Neural cell (in vitro differentiated cells): ENCODE measurements around the gene DCHS2. TPM values are rescaled to one million over a fixed set of nuclear protein-coding genes. Genes with fewer than 3 reads are reported as not detected.

ENCODE experiments used
- H2AFZ ChIP-seq: fragments of 200-600, 300-800 bp; sonication (generic), shearing (Covaris generic); 2 replicates; pipeline ENCODE4 v1.6.0; 2014; ENCODE audit warnings: low read depth, mild to moderate bottlenecking, antibody characterized with exemption, low read length, moderate library complexity
- H3F3A ChIP-seq: fragments of 200-600 bp; shearing (Covaris generic); 2 replicates; pipeline ENCODE4 v1.6.1; 2016; ENCODE audit warnings: mild to moderate bottlenecking, moderate library complexity, mixed read lengths, antibody characterized with exemption, low read length; ENCODE audit not compliant: insufficient read depth, poor library complexity, severe bottlenecking
- H3K27ac ChIP-seq: fragments of 200-600, 300-800 bp; sonication (generic), shearing (Covaris generic); 2 replicates; pipeline ENCODE4 v1.5.1; 2014; ENCODE audit warnings: mild to moderate bottlenecking, low read length, moderate library complexity
- H3K27me3 ChIP-seq: fragments of 300-800, 200-600 bp; sonication (generic), shearing (Covaris generic); 2 replicates; pipeline ENCODE4 v1.6.0; 2014; ENCODE audit warnings: mild to moderate bottlenecking, low read depth, low read length, moderate library complexity; ENCODE audit not compliant: insufficient read depth
- H3K36me3 ChIP-seq: fragments of 300-800, 200-600 bp; sonication (generic), shearing (Covaris generic); 2 replicates; pipeline ENCODE4 v1.5.1; 2014; ENCODE audit warnings: mild to moderate bottlenecking, antibody characterized with exemption, low read length, moderate library complexity; ENCODE audit not compliant: insufficient read depth
- H3K4me2 ChIP-seq: fragments of 300-800, 200-600 bp; sonication (generic), shearing (Covaris generic); 2 replicates; pipeline ENCODE4 v1.6.0; 2014; ENCODE audit warnings: mild to moderate bottlenecking, low read length
- H3K4me3 ChIP-seq: fragments of 300-800, 200-600 bp; sonication (generic), shearing (Covaris generic); 2 replicates; pipeline ENCODE4 v1.5.1; 2014; ENCODE audit warnings: mild to moderate bottlenecking, low read length, moderate library complexity
- H3K79me2 ChIP-seq: fragments of 200-600 bp; shearing (Covaris generic); replicated peaks from 2 replicates; pipeline ENCODE4 v1.6.0; 2014; ENCODE audit warnings: mild to moderate bottlenecking, low read length, moderate library complexity; ENCODE audit not compliant: insufficient read depth
- H3K9ac ChIP-seq: fragments of 300-800, 200-600 bp; sonication (generic), shearing (Covaris generic); 2 replicates; pipeline ENCODE4 v1.6.1; 2016; ENCODE audit warnings: mild to moderate bottlenecking, low read length, mixed read lengths
- H3K9me2 ChIP-seq: fragments of 200-600 bp; shearing (Covaris generic); 2 replicates; pipeline ENCODE4 v1.6.1; 2016; ENCODE audit warnings: mild to moderate bottlenecking, low read length, mixed read lengths; ENCODE audit not compliant: insufficient read depth
- H3K9me3 ChIP-seq: fragments of 200-600, 300-800 bp; sonication (generic), shearing (Covaris generic); 2 replicates; pipeline ENCODE4 v1.6.1; 2016; ENCODE audit warnings: mild to moderate bottlenecking, mixed run types, low read length, moderate library complexity, mixed read lengths
- H4K20me1 ChIP-seq: fragments of 200-600 bp; shearing (Covaris generic); 2 replicates; pipeline ENCODE4 v1.6.1; 2016; ENCODE audit warnings: mild to moderate bottlenecking, mixed run types; ENCODE audit not compliant: insufficient read depth
- CTCF ChIP-seq: fragments of 450-650 bp; IDR thresholded peaks from 2 replicates; pipeline ENCODE4 v1.5.1; 2014; ENCODE audit warnings: antibody characterized with exemption, mild to moderate bottlenecking, moderate library complexity; ENCODE audit not compliant: poor library complexity, severe bottlenecking
- EP300 ChIP-seq: fragments of 450-650 bp; conservative IDR thresholded peaks from 2 replicates; pipeline ENCODE4 v1.6.1; 2014; ENCODE audit warnings: antibody characterized with exemption, mild to moderate bottlenecking, moderate library complexity; ENCODE audit not compliant: poor library complexity, severe bottlenecking
- EZH2 ChIP-seq: fragments of 200-600, 300-800 bp; shearing (Covaris generic), sonication (generic); IDR thresholded peaks from 2 replicates; pipeline ENCODE4 v1.6.1; 2014; ENCODE audit warnings: antibody characterized with exemption, low read length, borderline replicate concordance, mild to moderate bottlenecking; ENCODE audit not compliant: insufficient read depth, poor library complexity, severe bottlenecking
- MXI1 ChIP-seq: fragments of 450-650 bp; conservative IDR thresholded peaks from 2 replicates; pipeline ENCODE4 v1.6.1; 2014; ENCODE audit warnings: antibody characterized with exemption, mild to moderate bottlenecking; ENCODE audit not compliant: poor library complexity, severe bottlenecking
- POLR2AphosphoS5 ChIP-seq: IDR thresholded peaks from 2 replicates; pipeline ENCODE4 v1.6.1; 2012
- RAD21 ChIP-seq: fragments of 450-650 bp; conservative IDR thresholded peaks from 2 replicates; pipeline ENCODE4 v1.6.1; 2014; ENCODE audit warnings: antibody characterized with exemption, mild to moderate bottlenecking, moderate library complexity
- REST ChIP-seq: IDR thresholded peaks from 2 replicates; pipeline ENCODE4 v1.6.1; 2012; ENCODE audit warnings: borderline replicate concordance
- SMC3 ChIP-seq: fragments of 450-650 bp; conservative IDR thresholded peaks from 2 replicates; pipeline ENCODE4 v1.6.1; 2014; ENCODE audit warnings: antibody characterized with exemption, mild to moderate bottlenecking, moderate library complexity; ENCODE audit not compliant: poor library complexity
- TAF1 ChIP-seq: IDR thresholded peaks from 2 replicates; pipeline ENCODE4 v1.6.1; 2012; ENCODE audit warnings: low read depth
- polyA plus RNA-seq: library from polyadenylated mRNA; depleted of rRNA; stranded (reverse); fragments of >200 nt; gene quantifications from 2 replicates; pipeline ENCODE4 v1.2.3, GENCODE V29; 2014

Gene DCHS2
- polyA plus RNA-seq, 1 donor from 2014 or later = 1.6 TPM

GRCh38 chr4:154313004-154313585 lies 178.5 kb downstream of the DCHS2 start:
- Histone ChIP-seq H4K20me1 (no peaks in the 10 kb centered on the region), H3K9me2 (no peaks in the 10 kb centered on the region), H2AFZ (no peak overlapping the region), H3K4me3 (no peak overlapping the region), H3K9me3 (no peaks in the 10 kb centered on the region), H3K4me2 (no peak overlapping the region), H3K27me3 (no peaks in the 10 kb centered on the region), H3K27ac (no peak overlapping the region), H3K36me3 (no peaks in the 10 kb centered on the region), H3F3A (no peaks in the 10 kb centered on the region), H3K79me2 (no peaks in the 10 kb centered on the region), H3K9ac (no peak overlapping the region)
- TF ChIP-seq RAD21 = no peak
- no peak for TF ChIP-seq REST
- no peak for TF ChIP-seq EZH2
- no peak for TF ChIP-seq TAF1
- no peak for TF ChIP-seq POLR2AphosphoS5
- TF ChIP-seq MXI1 = no peak
- no peak for TF ChIP-seq CTCF
- no peak for TF ChIP-seq SMC3
- TF ChIP-seq EP300 = no peak

- no peak overlapping the region for H3K4me3 ChIP-seq
Measured at GRCh38 chr4:154312246-154312645, 179.4 kb downstream of the DCHS2 start.

More at GRCh38 chr4:154312246-154312645, 179.4 kb downstream of the DCHS2 start:
- TF ChIP-seq TAF1 (no peak), MXI1 (no peak), POLR2AphosphoS5 (no peak), EP300 (no peak), SMC3 (no peak)
- no peaks in the 10 kb centered on the region for H3K27me3 ChIP-seq
- no peaks in the 10 kb centered on the region for H3K36me3 ChIP-seq
- H2AFZ ChIP-seq = no peak overlapping the region
- no peak overlapping the region for H3K4me2 ChIP-seq
- no peaks in the 10 kb centered on the region for H3F3A ChIP-seq
- H3K9me3 ChIP-seq = no peaks in the 10 kb centered on the region
- H4K20me1 ChIP-seq = no peaks in the 10 kb centered on the region
- no peaks in the 10 kb centered on the region for H3K9me2 ChIP-seq
- H3K27ac ChIP-seq = no peak overlapping the region
- H3K9ac ChIP-seq = no peak overlapping the region
- no peaks in the 10 kb centered on the region for H3K79me2 ChIP-seq
